ENCODE data around the gene CLCN3. TPM values are rescaled to one million over a fixed set of nuclear protein-coding genes. Genes with fewer than 3 reads are reported as not detected.

CLCN3 gene
- total RNA-seq, 2 donors from 2014 or later: 137 to 148 TPM

DNA sequence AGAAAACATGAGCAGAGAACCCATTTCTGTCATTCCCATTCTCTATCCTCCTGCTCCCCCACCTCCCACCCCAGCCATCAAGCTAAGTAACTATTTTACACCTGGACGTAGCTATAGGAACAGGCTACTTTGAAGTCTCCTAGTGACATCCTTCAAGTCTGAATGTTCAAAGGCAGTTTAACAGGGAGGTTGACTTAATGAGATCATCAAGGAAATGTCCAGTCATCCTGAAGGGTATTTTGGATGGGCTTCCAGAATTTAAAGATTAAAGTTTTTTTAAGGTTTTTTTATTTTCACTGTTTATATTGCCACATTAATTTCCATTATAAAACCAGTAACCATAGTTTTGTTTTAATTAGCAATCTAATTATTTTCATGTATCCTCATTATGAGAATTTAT, 96.3 kb downstream of the CLCN3 start:
- intact Hi-C loops (cut with DNase I): no loop called here
- H3K9ac ChIP-seq (ENCODE audit: low read depth in 2 of 2, low read length in 2 of 2): no peak overlapping the region
- H3K4me1 ChIP-seq: no peaks in the 10 kb centered on the region
- DNase-seq: no peak
- H3K4me3 ChIP-seq: no peak overlapping the region
- no peaks in the 10 kb centered on the region for H3K9me3 ChIP-seq
- peaks cover 5% of the 10 kb centered on the region for H3K36me3 ChIP-seq
- H3K27ac ChIP-seq: no peak overlapping the region
- TF ChIP-seq, protein P1, sequence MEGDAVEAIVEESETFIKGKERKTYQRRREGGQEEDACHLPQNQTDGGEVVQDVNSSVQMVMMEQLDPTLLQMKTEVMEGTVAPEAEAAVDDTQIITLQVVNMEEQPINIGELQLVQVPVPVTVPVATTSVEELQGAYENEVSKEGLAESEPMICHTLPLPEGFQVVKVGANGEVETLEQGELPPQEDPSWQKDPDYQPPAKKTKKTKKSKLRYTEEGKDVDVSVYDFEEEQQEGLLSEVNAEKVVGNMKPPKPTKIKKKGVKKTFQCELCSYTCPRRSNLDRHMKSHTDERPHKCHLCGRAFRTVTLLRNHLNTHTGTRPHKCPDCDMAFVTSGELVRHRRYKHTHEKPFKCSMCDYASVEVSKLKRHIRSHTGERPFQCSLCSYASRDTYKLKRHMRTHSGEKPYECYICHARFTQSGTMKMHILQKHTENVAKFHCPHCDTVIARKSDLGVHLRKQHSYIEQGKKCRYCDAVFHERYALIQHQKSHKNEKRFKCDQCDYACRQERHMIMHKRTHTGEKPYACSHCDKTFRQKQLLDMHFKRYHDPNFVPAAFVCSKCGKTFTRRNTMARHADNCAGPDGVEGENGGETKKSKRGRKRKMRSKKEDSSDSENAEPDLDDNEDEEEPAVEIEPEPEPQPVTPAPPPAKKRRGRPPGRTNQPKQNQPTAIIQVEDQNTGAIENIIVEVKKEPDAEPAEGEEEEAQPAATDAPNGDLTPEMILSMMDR (IDR thresholded peaks at IDR 0.05): no peak
- H3K27me3 ChIP-seq: no peaks in the 10 kb centered on the region

DNA sequence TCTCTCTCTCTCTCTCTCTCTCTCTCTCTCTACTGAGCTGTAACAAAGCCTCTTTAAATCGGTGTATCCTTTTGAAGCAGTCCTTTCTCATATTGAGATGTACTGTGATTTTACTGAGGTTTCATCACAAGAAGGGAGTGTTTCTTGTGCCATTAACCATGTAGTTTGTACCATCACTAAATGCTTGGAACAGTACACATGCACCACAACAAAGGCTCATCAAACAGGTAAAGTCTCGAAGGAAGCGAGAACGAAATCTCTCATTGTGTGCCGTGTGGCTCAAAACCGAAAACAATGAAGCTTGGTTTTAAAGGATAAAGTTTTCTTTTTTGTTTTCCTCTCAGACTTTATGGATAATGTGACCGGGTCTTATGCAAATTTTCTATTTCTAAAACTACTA, 100.2 kb downstream of the CLCN3 start:
- intact Hi-C loops (cut with DNase I): loop anchor here (10.0 kb wide), 1 partner anchor 106 kb away; the partner anchor contains the start of gene NEK1
- DNase-seq: no peak
- Histone ChIP-seq H3K9ac (ENCODE audit: low read depth in 2 of 2, low read length in 2 of 2) (no peak overlapping the region), H3K9me3 (no peaks in the 10 kb centered on the region), H3K27ac (no peak overlapping the region), H3K4me3 (no peak overlapping the region), H3K27me3 (no peaks in the 10 kb centered on the region), H3K4me1 (no peaks in the 10 kb centered on the region), H3K36me3 (peaks cover 5% of the 10 kb centered on the region)
- TF ChIP-seq, protein P1 (IDR thresholded peaks at IDR 0.05): no peak

DNA sequence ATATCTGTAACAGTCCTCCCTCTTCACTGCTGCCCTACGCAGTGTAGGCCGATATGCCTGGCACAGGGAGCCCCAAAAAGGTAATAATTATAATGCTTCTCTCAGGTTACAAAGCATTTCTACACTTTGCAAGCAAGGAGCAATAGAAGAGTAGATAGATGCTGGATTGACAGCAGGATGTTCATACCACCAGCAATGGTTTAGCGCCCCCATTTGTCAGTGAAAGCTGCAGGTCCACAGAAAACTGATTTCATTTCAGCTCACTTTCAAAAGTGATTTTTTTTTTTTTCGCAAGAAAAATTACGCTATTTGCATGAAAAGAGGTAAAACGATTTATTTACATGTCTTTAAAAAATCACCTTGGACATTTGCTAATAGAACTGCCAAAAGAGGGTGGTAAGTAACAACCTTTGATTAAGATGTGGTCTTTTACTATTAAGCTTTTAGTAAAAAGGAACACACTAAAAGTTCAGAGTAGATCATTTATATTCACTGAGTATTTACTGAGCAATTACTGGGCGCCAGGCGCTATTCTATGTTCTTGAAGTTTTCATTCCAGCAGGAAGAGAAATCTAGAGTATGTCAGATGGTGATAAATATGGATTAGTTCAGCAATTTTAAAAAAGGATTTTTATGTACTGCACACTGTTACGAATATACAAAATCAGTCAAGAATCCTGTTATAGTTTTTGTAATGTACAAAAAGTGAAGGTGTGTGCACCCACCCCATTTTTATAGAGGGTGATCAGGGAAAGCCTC, 103.0 kb downstream of the CLCN3 start:
- H3K4me1 ChIP-seq: no peaks in the 10 kb centered on the region
- H3K4me3 ChIP-seq: no peak overlapping the region
- H3K36me3 ChIP-seq: no peaks in the 10 kb centered on the region
- DNase-seq: no peak
- H3K27me3 ChIP-seq: no peaks in the 10 kb centered on the region
- H3K9me3 ChIP-seq: no peaks in the 10 kb centered on the region
- TF ChIP-seq, protein P1 (IDR thresholded peaks at IDR 0.05): no peak
- intact Hi-C loops (cut with DNase I): loop anchor here (10.0 kb wide), 1 partner anchor 109 kb away; the partner anchor contains the start of gene NEK1
- no peak overlapping the region for H3K27ac ChIP-seq
- no peak overlapping the region for H3K9ac ChIP-seq (ENCODE audit: low read depth in 2 of 2, low read length in 2 of 2)

DNA sequence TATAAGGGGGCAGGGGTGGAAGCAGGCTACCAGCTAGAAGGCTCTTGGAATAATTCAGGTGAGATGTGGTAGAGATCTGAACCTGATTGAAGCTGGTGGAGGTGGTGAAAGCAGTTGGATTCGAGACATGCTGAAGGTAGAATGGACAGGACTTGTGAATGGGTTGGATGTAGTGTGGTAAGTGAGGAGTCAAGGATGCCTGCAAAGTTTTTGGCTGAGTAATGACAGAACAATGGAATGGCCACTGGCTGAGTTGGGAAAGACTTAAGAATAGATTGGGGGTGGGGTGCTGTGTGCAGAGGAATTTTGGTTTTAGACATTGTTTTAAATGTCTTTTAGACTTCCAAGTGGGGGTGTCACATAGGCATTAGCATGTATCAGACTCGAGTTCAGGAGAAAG, 103.9 kb downstream of the CLCN3 start:
- TF ChIP-seq, protein P1 (IDR thresholded peaks at IDR 0.05): no peak
- DNase-seq: no peak
- H3K27ac ChIP-seq: no peak overlapping the region
- no peak overlapping the region for H3K4me3 ChIP-seq
- intact Hi-C loops (cut with DNase I): loop anchor here (10.0 kb wide), 1 partner anchor 109 kb away; the partner anchor contains the start of gene NEK1
- H3K4me1 ChIP-seq: no peaks in the 10 kb centered on the region
- H3K9ac ChIP-seq (ENCODE audit: low read depth in 2 of 2, low read length in 2 of 2): no peak overlapping the region
- no peaks in the 10 kb centered on the region for H3K27me3 ChIP-seq
- no peaks in the 10 kb centered on the region for H3K9me3 ChIP-seq
- H3K36me3 ChIP-seq: no peaks in the 10 kb centered on the region

DNA sequence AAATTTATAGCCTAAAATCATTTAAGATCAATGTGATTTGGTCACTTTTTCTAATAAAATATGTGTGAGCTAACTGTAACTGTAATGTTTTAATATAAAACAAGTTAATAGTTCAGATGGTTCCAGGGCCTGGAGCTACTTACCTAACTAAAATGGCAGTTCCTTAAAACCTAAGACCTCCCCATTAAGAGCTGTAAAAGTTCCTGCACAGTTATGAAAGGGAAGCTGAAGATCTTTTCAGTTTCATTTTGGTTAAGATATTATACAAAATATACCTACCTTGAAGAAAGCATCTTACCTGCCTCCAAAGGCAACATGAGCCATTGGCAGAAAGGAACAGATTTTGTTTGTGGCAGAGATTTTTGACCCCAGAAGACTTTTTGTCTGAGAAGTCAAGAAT, 107.2 kb downstream of the CLCN3 start:
- H3K9me3 ChIP-seq: no peaks in the 10 kb centered on the region
- DNase-seq: no peak
- no peaks in the 10 kb centered on the region for H3K4me1 ChIP-seq
- H3K36me3 ChIP-seq: no peaks in the 10 kb centered on the region
- H3K27ac ChIP-seq: no peak overlapping the region
- no peak overlapping the region for H3K9ac ChIP-seq (ENCODE audit: low read depth in 2 of 2, low read length in 2 of 2)
- H3K4me3 ChIP-seq: no peak overlapping the region
- TF ChIP-seq, protein P1 (IDR thresholded peaks at IDR 0.05): no peak
- intact Hi-C loops (cut with DNase I): loop anchor here (10.0 kb wide), 1 partner anchor 113 kb away; the partner anchor contains the start of gene NEK1
- no peaks in the 10 kb centered on the region for H3K27me3 ChIP-seq
